Upper lobe of left lung (tissue), 6 donors: ENCODE results near the gene COX6B2. TPM values are rescaled to one million over a fixed set of nuclear protein-coding genes. Genes with fewer than 3 reads are reported as not detected.
A peak's percentile ranks its signal among the peaks of the same experiment; 100 is the strongest.

Experiments
- ATAC-seq, 2 donors: fragments of 200-7000 bp; cut with Tn5 transposase; one replicate each; pipeline ENCODE4 v1.9.1; 2022; ENCODE audit warnings: mild to moderate bottlenecking in 2 of 2, moderate library complexity in 2 of 2; ENCODE audit not compliant: low FRiP score in 2 of 2
- DNase-seq, 2 donors: peaks; one replicate each; pipeline ENCODE4 v3.0.0-alpha.2; 2019 to 2020
- H3K27ac ChIP-seq, 4 donors: fragments of 200-600 bp; sonication (generic); one replicate each; pipeline ENCODE4 v1.5.1; 2016 to 2019
- H3K27me3 ChIP-seq, 4 donors: fragments of 200-600 bp; sonication (generic); one replicate each; pipeline ENCODE4 v1.5.1; 2017 to 2019
- H3K36me3 ChIP-seq, 4 donors: fragments of 200-600 bp; sonication (generic); one replicate each; pipeline ENCODE4 v1.5.1; 2016 to 2019
- H3K4me1 ChIP-seq, 4 donors: fragments of 200-600 bp; sonication (generic); one replicate each; pipeline ENCODE4 v1.5.1; 2018 to 2019
- H3K4me3 ChIP-seq, 4 donors: fragments of 200-600 bp; sonication (generic); one replicate each; pipeline ENCODE4 v1.5.1; 2017 to 2019; ENCODE audit warnings: mild to moderate bottlenecking in 2 of 4, moderate library complexity in 1 of 4
- H3K9me3 ChIP-seq, 4 donors: fragments of 200-600 bp; sonication (generic); one replicate each; pipeline ENCODE4 v1.5.1; 2018 to 2019
- CTCF ChIP-seq, 6 experiments: fragments of 450-650 bp in 4 of 6; fragments of 200-600 bp in 2 of 6; sonication (generic) in 2 of 6; IDR thresholded peaks; one replicate each; pipeline ENCODE4 v1.5.1; 2016 to 2019; ENCODE audit warnings: antibody characterized with exemption in 6 of 6
- EP300 ChIP-seq, 4 donors: sonication (generic); formaldehyde crosslinking; IDR thresholded peaks; one replicate each; pipeline ENCODE4 v1.5.1; 2017; ENCODE audit warnings: antibody characterized with exemption in 4 of 4, control low read depth in 2 of 4
- POLR2A ChIP-seq, 4 donors: fragments of 450-650 bp; IDR thresholded peaks; one replicate each; pipeline ENCODE4 v1.5.1; 2016 to 2017; ENCODE audit warnings: antibody characterized with exemption in 4 of 4, mild to moderate bottlenecking in 2 of 4
- POLR2AphosphoS5 ChIP-seq, 2 donors: sonication (generic); formaldehyde crosslinking; IDR thresholded peaks; one replicate each; pipeline ENCODE4 v1.5.1; 2017; ENCODE audit warnings: antibody characterized with exemption in 2 of 2
- WGBS, 2 donors: methylation state at CpG; one replicate each; pipeline ENCODE4 v1.1.5; 2017 to 2018; 5-methylcytosine and 5-hydroxymethylcytosine counted together
- total RNA-seq, 6 donors: library from RNA; depleted of rRNA in 4 of 6; stranded (reverse); fragments of >200 nt in 4 of 6; gene quantifications; one replicate each; pipeline versions ENCODE4 v1.1.0 to v1.2.1, GENCODE V29; 2016 to 2021
- donor health status: DM: no; HTN: no; CAD: no; lungs with moderate emphysema.
- donor health status: DM: no; HTN: yes; CAD: no; lungs with severe emphysema.

The COX6B2 gene
- total RNA-seq, 6 donors from 2014 or later, result 0.20 TPM; not detected in 5

DNA sequence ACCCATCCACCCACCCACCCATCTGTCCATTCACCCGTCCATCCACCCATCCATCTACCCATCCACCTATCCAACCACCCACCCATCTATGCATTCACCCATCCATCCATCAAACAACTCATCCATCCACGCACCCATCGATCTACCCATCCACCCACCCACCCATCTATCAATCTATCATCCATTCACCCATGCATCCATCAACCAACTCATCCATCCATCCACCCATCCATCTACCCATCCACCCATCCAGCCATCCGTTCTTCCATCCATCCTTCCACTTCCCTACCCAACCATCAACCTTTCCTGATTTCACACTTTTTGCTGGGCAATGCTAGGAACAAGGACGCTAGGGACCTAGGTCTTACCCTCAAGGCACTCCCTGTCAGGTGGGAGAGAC lies 27.5 kb upstream of the COX6B2 start:
- no peak for TF ChIP-seq POLR2A (IDR thresholded peaks at IDR 0.05)
- no peak for TF ChIP-seq POLR2AphosphoS5 (IDR thresholded peaks at IDR 0.05)
- no peak for TF ChIP-seq CTCF (IDR thresholded peaks at IDR 0.05)
- TF ChIP-seq EP300 (IDR thresholded peaks at IDR 0.05), result no peak
- WGBS, 2 donors, result 99 to 100% methylated on average over 5 of the region's 5 CpGs
- ATAC-seq, result no peak

DNA sequence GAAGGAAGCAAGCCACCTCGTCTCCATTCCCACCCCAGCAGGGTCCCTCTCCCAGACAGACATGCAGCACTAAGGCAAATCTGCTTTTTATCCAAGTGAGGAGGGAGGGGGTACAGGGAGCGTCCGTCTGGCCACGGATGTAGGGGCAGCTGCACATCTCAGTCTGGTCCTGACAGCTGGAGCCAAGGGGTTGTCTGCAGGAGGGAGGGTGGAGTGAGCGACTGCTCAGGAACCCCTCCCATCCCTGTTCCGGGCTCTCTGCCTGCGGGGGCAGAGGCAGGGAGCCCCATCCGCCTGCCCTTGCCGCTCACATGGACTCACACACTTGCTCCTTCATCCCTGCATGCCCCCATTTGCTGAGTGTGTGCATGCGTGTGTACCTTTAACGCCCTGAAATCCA lies 24.7 kb upstream of the COX6B2 start:
- no peaks in the 10 kb centered on the region for H3K36me3 ChIP-seq
- no peak for ATAC-seq
- TF ChIP-seq POLR2A (IDR thresholded peaks at IDR 0.05) (no peak), CTCF (IDR thresholded peaks at IDR 0.05) (no peak), POLR2AphosphoS5 (IDR thresholded peaks at IDR 0.05) (no peak), EP300 (IDR thresholded peaks at IDR 0.05) (no peak)
- WGBS, 2 donors, result 65 to 66% methylated on average over 7 to 11 of the region's 11 CpGs
- peaks cover 0 to 11% (median 3%) of the 10 kb centered on the region in 4 donors for H3K27me3 ChIP-seq
- no peak for DNase-seq
- H3K27ac ChIP-seq, result no peak overlapping the region
- no peaks in the 10 kb centered on the region for H3K9me3 ChIP-seq
- H3K4me3 ChIP-seq, result no peak overlapping the region
- peaks cover 7 to 17% (median 13%) of the 10 kb centered on the region in 4 donors for H3K4me1 ChIP-seq

More for the DNA sequence above, 27.5 kb upstream of the COX6B2 start:
- Histone ChIP-seq H3K27me3 (peaks cover 0 to 3% (median 0%) of the 10 kb centered on the region in 4 donors), H3K27ac (no peak overlapping the region), H3K4me3 (no peak overlapping the region), H3K9me3 (no peaks in the 10 kb centered on the region), H3K36me3 (peaks cover 0 to 6% (median 0%) of the 10 kb centered on the region in 4 donors), H3K4me1 (peaks cover 22 to 28% (median 22%) of the 10 kb centered on the region in 4 donors)
- DNase-seq, result no peak

DNA sequence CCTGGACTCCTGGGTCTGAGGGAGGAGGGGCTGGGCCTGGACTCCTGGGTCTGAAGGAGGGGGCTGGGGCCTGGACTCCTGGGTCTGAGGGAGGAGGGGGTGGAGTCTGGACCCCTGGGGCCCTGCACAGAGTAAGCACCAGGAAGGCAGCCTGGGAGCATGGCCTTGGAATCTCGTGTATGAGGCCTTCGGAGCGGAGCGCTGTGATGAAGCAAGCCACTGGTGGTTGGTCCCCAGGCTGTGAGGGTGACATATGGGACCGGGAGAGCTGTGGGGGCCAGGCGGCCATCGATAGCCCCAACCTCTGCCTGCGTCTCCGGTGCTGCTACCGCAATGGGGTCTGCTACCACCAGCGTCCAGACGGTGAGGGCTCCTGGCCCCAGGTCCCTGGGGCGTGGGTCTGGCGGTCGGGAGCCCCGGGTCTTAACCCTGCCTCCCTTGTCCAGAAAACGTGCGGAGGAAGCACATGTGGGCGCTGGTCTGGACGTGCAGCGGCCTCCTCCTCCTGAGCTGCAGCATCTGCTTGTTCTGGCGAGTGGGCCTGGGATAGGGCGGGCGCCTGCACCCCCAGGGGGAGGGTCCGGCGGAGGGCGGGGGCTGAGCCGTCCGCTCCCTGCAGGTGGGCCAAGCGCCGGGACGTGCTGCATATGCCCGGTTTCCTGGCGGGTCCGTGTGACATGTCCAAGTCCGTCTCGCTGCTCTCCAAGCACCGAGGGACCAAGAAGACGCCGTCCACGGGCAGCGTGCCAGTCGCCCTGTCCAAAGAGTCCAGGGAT lies 23.0 kb upstream of the COX6B2 start:
- TF ChIP-seq POLR2AphosphoS5 (IDR thresholded peaks at IDR 0.05) (no peak), CTCF (IDR thresholded peaks at IDR 0.05) (no peak), POLR2A (IDR thresholded peaks at IDR 0.05) (no peak), EP300 (IDR thresholded peaks at IDR 0.05) (no peak)
- peaks cover 0 to 23% (median 8%) of the 10 kb centered on the region in 4 donors for H3K27me3 ChIP-seq
- peaks cover 0 to 9% (median 8%) of the 10 kb centered on the region in 4 donors for H3K4me1 ChIP-seq
- no peak for ATAC-seq
- WGBS, 2 donors, result 38 to 41% methylated on average over 13 to 34 of the region's 43 CpGs
- H3K9me3 ChIP-seq, result no peaks in the 10 kb centered on the region
- H3K4me3 ChIP-seq, result no peak overlapping the region
- H3K27ac ChIP-seq, result no peak overlapping the region
- DNase-seq, result peak in 1 of 2 donors; percentile 83
- H3K36me3 ChIP-seq, result no peaks in the 10 kb centered on the region

DNA sequence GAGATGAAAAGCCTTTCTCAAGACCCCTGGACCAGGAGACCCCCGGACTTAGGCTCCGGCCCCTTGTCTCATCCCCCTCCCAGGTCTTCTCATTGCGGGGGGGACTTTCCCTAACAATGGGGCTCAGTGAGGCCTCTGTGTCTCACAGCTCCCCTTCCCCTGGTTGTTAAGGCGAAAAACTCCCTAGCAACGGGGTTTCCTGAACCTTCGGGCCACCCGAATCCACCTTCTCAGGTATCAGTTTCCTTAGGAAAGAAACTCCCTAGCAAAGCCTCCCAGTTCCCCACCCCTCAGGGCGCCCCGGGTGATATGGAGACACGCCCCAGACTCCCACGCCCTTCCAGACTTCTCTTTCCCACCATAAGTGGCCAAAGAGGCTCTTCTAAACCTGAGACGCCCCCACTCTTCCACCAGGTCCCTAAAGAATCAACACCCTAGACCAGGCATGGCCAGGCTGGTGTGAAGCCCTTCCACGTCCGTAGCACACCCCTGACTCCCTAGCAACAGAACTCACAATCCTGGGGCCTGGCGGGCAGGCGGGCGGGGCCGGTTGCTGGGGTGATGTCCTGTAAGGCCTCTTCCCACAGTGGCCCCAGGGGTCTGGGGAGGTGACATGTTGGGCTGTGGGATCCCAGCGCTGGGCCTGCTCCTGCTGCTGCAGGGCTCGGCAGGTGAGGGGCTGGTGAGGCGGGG lies 21.9 kb upstream of the COX6B2 start, which contains the start of gene TMEM190:
TSS of gene TMEM190 (plus strand) at position 586 of the 693 bp plus-strand sequence. CDS start at position 614, 28 bp downstream.
- no peak for ATAC-seq
- Histone ChIP-seq H3K4me1 (peaks cover 0 to 9% (median 8%) of the 10 kb centered on the region in 4 donors), H3K36me3 (no peaks in the 10 kb centered on the region), H3K27me3 (peaks cover 0 to 30% (median 13%) of the 10 kb centered on the region in 4 donors), H3K9me3 (no peaks in the 10 kb centered on the region), H3K27ac (no peak within 1 kb of the TSS), H3K4me3 (no peak within 1 kb of the TSS)
- TF ChIP-seq CTCF (IDR thresholded peaks at IDR 0.05) (no peak), POLR2A (IDR thresholded peaks at IDR 0.05) (no peak), POLR2AphosphoS5 (IDR thresholded peaks at IDR 0.05) (no peak), EP300 (IDR thresholded peaks at IDR 0.05) (no peak)
- peak in 1 of 2 donors; percentile 85 for DNase-seq
- 40 to 42% methylated on average over 18 of the region's 21 CpGs for WGBS, 2 donors
